ENCODE results near the gene LGALS12.
A peak's percentile ranks its signal among the peaks of the same experiment; 100 is the strongest.
"Not testable (repeated sequence)": the region's sequence is repeated elsewhere in the genome, so short reads cannot be mapped to it uniquely, and the experiment has no call there.

Gene LGALS12

DNA sequence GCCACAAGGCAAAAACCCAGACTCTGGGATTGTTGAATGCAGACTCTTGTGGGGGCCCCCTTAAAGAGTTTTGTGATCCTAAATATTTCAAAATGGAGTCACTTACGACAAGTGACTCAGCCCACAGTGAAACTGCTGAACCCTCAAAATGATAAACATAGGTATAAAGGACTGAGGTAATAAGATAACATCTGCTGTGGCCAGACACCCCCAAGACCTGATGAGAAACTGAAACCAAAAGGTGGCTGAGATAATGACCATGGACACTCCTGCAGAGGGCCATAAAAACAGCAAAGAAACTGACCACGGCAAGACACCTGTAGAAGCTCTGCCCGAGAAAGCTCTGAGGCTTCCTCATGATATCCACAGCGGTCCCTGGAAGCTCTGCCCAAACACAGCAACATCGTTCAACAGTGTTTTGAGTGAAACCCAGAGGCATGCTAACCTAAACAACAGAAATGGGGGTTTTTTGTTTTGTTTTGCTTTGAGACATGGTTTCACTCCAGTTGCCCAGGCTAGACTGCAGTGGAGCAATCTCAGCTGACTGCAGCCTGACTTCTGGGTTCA lies 29.1 kb downstream of the LGALS12 start:
- peak; percentile 50 for DNase-seq (ENCODE audit: low spot score)
- in situ Hi-C loops (cut with MboI; ENCODE audit: low sequenced_read_pairs, unreplicated experiment) = no loop called here
- no peak for TF ChIP-seq CTCF (IDR thresholded peaks at IDR 0.05; ENCODE audit: borderline replicate concordance, control extremely low read depth, extremely low read depth, insufficient read depth, missing control alignments)

GRCh38 chr11:63535734-63536133 lies 29.9 kb downstream of the LGALS12 start:
- in situ Hi-C loops (cut with MboI; ENCODE audit: low sequenced_read_pairs, unreplicated experiment) = no loop called here
- no peak for TF ChIP-seq CTCF (IDR thresholded peaks at IDR 0.05; ENCODE audit: borderline replicate concordance, control extremely low read depth, extremely low read depth, insufficient read depth, missing control alignments)
- peak; percentile 16 for DNase-seq (ENCODE audit: low spot score)

DNA sequence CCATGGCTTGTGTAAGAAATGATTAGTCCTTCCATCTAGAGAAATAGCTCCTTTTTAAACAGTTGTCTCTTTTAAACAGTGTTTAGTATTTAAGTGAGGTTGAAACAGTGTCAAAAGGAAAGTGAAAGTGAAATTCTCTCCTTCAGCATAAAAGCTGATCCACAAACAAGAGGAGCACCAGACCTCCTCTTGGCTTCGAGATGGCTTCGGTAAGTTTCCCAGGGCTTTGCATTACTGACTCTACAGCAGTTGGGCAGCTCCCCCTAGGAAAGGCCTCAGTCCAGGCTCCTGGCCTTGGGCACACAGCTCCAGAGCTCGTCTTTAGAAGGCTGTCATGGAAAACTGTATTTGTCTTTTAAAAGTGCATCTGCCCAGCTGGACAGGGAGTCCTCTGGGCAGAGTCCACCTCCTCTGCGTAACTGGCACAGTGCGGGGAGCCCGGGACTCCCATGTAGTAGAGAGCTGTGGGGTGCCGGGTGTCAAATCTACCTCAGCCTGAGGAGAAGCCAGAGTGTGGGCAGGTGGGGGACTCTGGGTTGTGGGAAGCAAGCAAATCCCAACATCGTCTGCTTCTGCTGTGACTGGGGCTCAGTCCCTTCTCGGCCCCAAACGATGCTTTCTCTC lies 30.9 kb downstream of the LGALS12 start, which contains the start of gene PLAAT4:
Gene PLAAT4, plus strand, starts transcription at position 140 of the 624 bp plus-strand sequence. Its CDS starts 61 bp downstream, at position 201.
- in situ Hi-C loops (cut with MboI; ENCODE audit: low sequenced_read_pairs, unreplicated experiment) = no loop called here
- peak; percentile 69 for DNase-seq (ENCODE audit: low spot score)
- TF ChIP-seq CTCF (IDR thresholded peaks at IDR 0.05; ENCODE audit: borderline replicate concordance, control extremely low read depth, extremely low read depth, insufficient read depth, missing control alignments) = no peak

- DNase-seq (ENCODE audit: low spot score) = no peak
- in situ Hi-C loops (cut with MboI; ENCODE audit: low sequenced_read_pairs, unreplicated experiment) = no loop called here
- no peak for TF ChIP-seq CTCF (IDR thresholded peaks at IDR 0.05; ENCODE audit: borderline replicate concordance, control extremely low read depth, extremely low read depth, insufficient read depth, missing control alignments)
Observed at GRCh38 chr11:63537293-63538101, 31.6 kb downstream of the LGALS12 start.

DNA sequence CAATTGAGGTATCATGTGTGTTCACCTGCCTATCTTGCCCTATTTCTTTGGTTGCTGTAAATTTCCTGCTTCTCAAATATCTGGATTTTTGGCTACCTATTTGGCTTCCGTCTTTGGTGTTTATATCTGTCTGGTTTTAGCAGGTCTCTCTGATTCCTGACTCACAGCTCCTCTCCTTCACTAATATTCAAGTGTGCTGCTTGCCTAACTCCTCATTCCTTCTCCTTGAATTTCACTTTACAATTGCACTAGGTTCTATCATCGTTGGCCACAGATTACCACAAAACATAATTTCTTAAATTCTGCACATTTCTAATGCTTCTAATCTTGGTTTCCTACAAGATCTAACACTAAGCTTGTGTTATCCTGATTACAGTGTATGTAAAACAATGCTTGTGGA lies 36.6 kb downstream of the LGALS12 start:
- DNase-seq (ENCODE audit: low spot score); in situ Hi-C loops (cut with MboI; ENCODE audit: low sequenced_read_pairs, unreplicated experiment): not testable (repeated sequence)

DNA sequence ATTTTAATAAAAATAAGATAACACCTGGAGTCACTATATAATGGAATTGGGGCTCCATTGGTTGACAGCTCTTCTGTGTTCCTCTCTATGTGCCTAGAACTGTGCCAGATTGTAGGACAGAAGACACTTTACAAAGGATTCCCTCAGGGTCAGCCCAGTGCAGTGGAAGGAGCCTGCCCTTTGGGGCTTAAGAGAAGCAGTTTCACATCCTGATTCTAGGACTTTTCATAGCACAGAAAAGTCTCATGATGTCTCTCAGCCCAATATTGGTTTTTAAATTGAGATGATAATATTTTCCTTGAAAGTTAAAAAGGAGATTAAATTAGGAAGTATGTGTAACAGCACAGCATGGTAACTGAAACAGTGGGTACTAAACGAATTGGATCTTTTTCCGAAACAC lies 37.8 kb downstream of the LGALS12 start:
- DNase-seq (ENCODE audit: low spot score) = no peak
- no peak for TF ChIP-seq CTCF (IDR thresholded peaks at IDR 0.05; ENCODE audit: borderline replicate concordance, control extremely low read depth, extremely low read depth, insufficient read depth, missing control alignments)
- in situ Hi-C loops (cut with MboI; ENCODE audit: low sequenced_read_pairs, unreplicated experiment) = no loop called here

- TF ChIP-seq CTCF (IDR thresholded peaks at IDR 0.05; ENCODE audit: borderline replicate concordance, control extremely low read depth, extremely low read depth, insufficient read depth, missing control alignments) = no peak
- in situ Hi-C loops (cut with MboI; ENCODE audit: low sequenced_read_pairs, unreplicated experiment) = no loop called here
- DNase-seq (ENCODE audit: low spot score) = no peak
Observed at GRCh38 chr11:63547061-63547460, 41.2 kb downstream of the LGALS12 start.

Data from GM13976 (cell line).